Measurements from ENCODE around the gene PRR7.
"Not testable (repeated sequence)": the region's sequence is repeated elsewhere in the genome, so short reads cannot be mapped to it uniquely, and the experiment has no call there.

DNA sequence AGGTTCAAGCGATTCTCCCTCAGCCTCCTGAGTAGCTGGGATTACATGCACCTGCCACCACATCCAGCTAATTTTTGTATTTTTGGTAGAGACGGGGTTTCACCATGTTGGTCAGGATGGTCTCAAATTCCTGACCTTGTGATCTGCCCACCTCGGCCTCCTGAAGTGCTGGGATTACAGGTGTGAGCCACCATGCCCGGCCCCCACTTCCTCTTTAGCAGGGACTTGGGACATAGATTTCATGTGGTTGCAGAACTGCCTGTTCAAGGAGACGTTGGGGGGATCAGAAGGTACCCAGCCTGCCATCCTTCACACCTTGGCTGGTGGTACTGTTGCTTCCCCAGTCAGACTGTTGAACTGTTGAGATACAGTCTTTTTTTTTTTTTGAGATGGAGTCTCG is 29.5 kb upstream of the PRR7 start:
- TF ChIP-seq, protein P1, sequence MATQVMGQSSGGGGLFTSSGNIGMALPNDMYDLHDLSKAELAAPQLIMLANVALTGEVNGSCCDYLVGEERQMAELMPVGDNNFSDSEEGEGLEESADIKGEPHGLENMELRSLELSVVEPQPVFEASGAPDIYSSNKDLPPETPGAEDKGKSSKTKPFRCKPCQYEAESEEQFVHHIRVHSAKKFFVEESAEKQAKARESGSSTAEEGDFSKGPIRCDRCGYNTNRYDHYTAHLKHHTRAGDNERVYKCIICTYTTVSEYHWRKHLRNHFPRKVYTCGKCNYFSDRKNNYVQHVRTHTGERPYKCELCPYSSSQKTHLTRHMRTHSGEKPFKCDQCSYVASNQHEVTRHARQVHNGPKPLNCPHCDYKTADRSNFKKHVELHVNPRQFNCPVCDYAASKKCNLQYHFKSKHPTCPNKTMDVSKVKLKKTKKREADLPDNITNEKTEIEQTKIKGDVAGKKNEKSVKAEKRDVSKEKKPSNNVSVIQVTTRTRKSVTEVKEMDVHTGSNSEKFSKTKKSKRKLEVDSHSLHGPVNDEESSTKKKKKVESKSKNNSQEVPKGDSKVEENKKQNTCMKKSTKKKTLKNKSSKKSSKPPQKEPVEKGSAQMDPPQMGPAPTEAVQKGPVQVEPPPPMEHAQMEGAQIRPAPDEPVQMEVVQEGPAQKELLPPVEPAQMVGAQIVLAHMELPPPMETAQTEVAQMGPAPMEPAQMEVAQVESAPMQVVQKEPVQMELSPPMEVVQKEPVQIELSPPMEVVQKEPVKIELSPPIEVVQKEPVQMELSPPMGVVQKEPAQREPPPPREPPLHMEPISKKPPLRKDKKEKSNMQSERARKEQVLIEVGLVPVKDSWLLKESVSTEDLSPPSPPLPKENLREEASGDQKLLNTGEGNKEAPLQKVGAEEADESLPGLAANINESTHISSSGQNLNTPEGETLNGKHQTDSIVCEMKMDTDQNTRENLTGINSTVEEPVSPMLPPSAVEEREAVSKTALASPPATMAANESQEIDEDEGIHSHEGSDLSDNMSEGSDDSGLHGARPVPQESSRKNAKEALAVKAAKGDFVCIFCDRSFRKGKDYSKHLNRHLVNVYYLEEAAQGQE (IDR thresholded peaks at IDR 0.05), result not testable (repeated sequence)
- not testable (repeated sequence) for TF ChIP-seq CTCF (IDR thresholded peaks at IDR 0.05; ENCODE audit: low read depth, low read length, missing input control); FOXA1 (IDR thresholded peaks at IDR 0.05); TAF1 (conservative IDR thresholded peaks at IDR 0.05); HNF4G (IDR thresholded peaks at IDR 0.05); YY1 (IDR thresholded peaks at IDR 0.05); EGR1 (IDR thresholded peaks at IDR 0.05; ENCODE audit: low read depth in 2 of 2)

Data from liver (tissue), 3 donors.